HG03066 (cell line): ENCODE results near the gene ARID1A.
A peak's percentile ranks its signal among the peaks of the same experiment; 100 is the strongest.
"Not testable (repeated sequence)": the region's sequence is repeated elsewhere in the genome, so short reads cannot be mapped to it uniquely, and the experiment has no call there.

Experiments used
- ATAC-seq: cut with Tn5 transposase; IDR thresholded peaks from one replicate; pipeline ENCODE4 v1.9.1; 2021; ENCODE audit warnings: low read depth; ENCODE audit not compliant: unreplicated experiment

Gene ARID1A

DNA sequence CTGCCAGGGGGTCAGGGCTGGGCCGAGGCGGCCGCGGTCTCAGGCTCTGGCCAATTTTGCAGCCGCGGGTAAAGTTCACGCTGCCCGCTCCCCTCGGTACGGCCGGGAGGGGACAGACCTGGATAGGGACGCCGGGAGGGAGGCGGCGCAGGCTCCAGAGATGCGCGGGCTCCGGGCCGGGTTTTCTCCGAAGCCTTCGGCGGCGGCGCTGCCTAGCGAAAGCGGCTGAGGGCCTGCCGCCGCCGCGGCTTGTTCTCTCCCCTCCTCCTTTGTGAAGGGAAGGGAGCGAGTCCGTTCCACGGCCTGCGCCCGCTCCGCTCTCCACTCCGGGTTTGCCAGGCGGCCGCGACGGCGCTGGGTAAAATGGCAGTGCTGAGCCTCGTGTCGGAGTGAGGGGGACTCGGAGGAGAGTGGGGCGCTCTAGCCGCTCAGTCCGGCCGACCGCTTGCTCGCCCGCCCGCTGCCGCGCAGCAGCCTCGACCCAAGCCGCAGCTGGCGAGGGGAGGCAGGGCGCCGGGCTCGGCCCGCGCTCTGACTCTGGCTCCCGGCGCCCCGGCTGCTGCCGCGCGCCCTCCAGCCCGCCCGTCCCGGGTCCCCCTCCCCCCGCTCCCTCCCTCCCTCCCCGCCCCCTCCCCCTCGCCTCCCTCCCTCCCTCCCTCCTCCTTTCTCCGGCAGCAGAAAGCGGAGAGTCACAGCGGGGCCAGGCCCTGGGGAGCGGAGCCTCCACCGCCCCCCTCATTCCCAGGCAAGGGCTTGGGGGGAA is at the start of gene ARID1A:
ARID1A (plus strand) TSS at position 660 of the 763 bp plus-strand sequence. CDS start 389 bp downstream, outside the sequence.
- ATAC-seq = peak; percentile 51

DNA sequence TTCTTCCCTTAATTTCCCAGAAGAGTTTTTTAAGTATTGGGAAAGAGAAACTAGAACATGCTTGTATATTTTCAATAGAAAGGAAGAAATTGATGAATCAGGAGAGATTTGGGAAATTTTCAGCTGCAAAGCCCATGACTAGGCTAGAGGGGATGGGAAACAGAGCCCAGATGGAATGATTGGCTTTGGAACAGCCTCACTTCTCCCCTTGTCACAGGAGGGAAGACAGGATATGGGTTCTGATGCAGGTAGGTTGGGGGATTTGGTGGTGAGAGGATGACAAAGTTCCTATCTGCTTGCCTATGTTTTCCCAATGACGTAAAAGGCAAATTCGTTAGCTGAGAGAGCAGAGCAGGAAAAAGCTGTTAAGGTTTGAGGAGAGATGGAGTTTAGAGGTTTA is 31.0 kb upstream of the ARID1A start:
- no peak for ATAC-seq

- ATAC-seq = no peak
Measured at GRCh38 chr1:26666855-26667254, 29.0 kb upstream of the ARID1A start.

GRCh38 chr1:26668106-26668786 is 27.6 kb upstream of the ARID1A start:
- ATAC-seq = not testable (repeated sequence)

GRCh38 chr1:26677306-26678115 is 18.3 kb upstream of the ARID1A start:
- peak; percentile 68 for ATAC-seq

GRCh38 chr1:26684763-26685508 is 10.9 kb upstream of the ARID1A start:
- no peak for ATAC-seq

DNA sequence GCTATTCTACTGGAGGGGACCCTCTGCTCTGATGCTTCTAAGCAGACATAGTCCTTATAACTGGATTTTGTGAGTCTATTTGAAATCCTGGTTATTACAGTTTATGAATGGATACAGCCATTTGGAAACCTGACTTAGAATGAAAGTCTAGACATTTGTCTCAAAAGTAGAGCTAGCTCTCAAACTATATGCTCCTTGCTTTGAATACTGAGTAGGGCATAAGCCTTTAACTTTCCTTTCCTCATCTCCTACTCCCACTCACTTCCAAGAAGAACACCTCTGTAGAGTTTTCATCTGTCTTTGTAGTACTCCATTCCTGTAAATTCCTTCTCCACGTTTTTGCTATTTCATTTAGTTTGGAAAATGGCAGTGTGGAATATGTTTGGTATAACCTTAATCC is 9.0 kb upstream of the ARID1A start:
- no peak for ATAC-seq

GRCh38 chr1:26689504-26689903 is 6.3 kb upstream of the ARID1A start:
- ATAC-seq = no peak

DNA sequence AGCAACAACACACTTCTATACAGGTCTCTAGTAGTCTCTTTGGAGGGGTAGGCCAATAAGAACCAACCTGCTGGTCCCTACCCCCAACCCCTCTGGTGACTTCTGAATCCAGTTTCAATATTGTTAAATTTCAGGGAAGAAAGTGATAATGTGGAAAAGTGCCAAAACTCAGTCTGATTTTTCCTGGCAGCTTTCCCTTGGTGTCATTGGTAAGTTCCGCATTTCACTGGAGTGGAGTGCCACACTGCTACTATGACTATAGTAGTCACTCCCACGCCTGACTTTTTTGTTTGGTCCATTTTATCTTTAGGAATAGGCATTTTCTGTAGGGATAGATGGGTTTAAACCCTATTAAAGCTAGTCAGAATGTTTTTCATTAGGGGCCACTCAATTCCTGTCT is 5.7 kb upstream of the ARID1A start:
- ATAC-seq = no peak

DNA sequence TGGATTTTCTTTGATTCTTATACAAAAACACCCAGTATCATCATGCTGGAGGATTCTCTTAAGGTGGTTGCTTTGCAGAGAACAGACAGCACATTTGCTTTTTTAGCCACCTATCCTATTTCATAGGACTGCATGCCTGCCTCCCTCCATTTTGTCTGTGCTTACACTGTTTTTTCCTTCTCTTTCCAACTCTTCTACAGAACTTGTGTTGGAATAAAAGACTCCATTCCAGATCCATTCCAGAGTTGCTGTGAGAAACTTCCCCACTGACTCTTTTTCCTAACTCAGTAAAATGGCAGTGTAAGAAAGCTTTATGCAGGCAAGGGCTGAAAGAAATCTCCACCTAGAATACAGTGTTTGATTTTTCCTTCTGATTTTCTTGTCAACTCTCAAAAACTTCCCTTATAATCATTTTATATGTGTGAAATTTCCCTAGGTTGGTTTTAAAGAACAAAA is 5.2 kb upstream of the ARID1A start:
- ATAC-seq = no peak

DNA sequence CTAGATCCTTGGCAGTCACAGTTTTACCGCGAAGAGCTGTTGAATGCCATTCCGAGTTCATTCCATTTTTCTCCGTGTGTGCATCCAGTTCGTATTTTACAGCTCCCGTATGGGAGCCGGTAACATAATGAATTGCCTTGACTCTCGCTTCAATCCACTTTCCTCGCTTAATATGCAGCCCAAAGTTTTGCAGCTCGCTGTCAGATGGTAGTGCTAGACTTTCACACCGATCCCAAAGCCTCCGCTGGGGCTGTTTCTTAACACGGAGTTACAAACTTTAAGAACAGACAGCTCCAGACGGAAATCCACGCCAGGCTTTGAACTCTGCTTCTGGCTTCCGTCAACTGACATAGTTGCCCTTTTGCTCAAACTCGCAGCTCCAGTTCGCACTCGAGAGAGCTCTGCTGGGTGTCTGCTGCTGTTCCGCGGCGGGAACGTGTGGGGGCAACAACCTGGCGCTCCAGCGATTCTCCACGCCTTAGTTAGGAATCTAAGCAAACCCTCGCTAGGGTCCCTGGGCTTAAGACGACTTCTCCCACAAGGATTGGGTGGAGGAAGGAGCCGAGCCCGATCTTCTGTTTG is 3.5 kb upstream of the ARID1A start:
- no peak for ATAC-seq

DNA sequence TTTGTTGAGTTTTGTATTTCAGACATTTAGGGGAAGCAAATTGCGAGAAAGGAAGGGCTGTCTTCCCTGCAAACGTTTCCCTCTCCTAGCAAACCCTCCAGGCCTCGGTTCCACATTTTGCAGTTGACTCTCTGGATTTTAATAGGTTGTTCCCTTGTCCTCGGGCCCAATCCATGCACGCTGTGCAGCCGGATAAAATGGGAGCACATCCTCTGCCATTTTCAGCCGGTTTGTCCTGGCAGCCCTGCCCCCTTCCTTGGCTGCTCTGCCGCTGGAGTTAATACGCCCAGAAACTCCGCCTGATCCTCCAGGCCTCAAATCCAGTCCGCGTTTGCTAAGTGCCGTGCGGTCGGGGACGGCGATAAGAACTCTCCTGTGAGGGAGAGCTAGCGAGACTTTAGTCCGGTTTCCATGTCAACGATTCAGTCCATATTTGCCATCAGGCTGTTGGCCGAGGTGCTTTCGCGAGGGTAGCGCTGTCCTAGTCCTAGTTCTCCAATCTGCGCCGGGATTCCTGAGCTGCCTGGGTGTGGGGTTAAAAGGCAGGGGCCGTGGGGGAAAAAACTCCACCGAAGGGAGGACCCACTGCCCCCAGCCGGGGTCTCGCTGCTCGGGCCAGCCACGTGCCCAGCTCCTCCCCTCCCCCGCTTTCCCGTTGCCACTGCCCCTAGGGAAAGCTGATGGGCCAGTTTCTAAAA is 2.9 kb upstream of the ARID1A start:
- ATAC-seq = peak; percentile 37

GRCh38 chr1:26693599-26694572 is 1.9 kb upstream of the ARID1A start:
- ATAC-seq = no peak

- ATAC-seq = no peak
Measured at GRCh38 chr1:26694638-26695355, 1.0 kb upstream of the ARID1A start.

GRCh38 chr1:26696119-26696653 is 371 bp downstream of the ARID1A start:
- ATAC-seq = no peak

DNA sequence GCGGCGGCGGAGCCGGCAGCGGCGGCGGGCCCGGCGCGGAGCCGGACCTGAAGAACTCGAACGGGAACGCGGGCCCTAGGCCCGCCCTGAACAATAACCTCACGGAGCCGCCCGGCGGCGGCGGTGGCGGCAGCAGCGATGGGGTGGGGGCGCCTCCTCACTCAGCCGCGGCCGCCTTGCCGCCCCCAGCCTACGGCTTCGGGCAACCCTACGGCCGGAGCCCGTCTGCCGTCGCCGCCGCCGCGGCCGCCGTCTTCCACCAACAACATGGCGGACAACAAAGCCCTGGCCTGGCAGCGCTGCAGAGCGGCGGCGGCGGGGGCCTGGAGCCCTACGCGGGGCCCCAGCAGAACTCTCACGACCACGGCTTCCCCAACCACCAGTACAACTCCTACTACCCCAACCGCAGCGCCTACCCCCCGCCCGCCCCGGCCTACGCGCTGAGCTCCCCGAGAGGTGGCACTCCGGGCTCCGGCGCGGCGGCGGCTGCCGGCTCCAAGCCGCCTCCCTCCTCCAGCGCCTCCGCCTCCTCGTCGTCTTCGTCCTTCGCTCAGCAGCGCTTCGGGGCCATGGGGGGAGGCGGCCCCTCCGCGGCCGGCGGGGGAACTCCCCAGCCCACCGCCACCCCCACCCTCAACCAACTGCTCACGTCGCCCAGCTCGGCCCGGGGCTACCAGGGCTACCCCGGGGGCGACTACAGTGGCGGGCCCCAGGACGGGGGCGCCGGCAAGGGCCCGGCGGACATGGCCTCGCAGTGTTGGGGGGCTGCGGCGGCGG is 1.0 kb downstream of the ARID1A start:
- ATAC-seq = no peak
